ENCODE results near the gene KRT4. TPM values are rescaled to one million over a fixed set of nuclear protein-coding genes. Genes with fewer than 3 reads are reported as not detected.

KRT4 gene
- polyA plus RNA-seq, 2 of the 4 experiments (the other 2 are of a cell fraction): 2.1 to 12.8 TPM

GRCh38 chr12:52809166-52809565 is 4.8 kb downstream of the KRT4 start:
- Histone ChIP-seq H3K4me2 (no peak overlapping the region), H3K4me1 (peaks cover 22% of the 10 kb centered on the region), H3K9me3 (no peaks in the 10 kb centered on the region), H3K27ac (no peak overlapping the region), H3K4me3 (no peak overlapping the region)
- ChIA-PET CTCF (interaction anchor here (0.6 to 1.7 kb wide), 2 partner anchors 8 to 59 kb away, joined by 4 read pairs; no protein-coding TSS in a partner anchor), POLR2A (no interaction called here)
- no peak for DNase-seq (ENCODE audit: low read depth in 1 of 2, low spot score in 1 of 2)
- no peak for FAIRE-seq
- no peak for ATAC-seq
- WGBS (ENCODE audit: missing lambda C conversion rate): 79% methylated on average over 7 of the region's 7 CpGs
- TF ChIP-seq MAX (IDR thresholded peaks at IDR 0.05) (no peak), ESRRA (IDR thresholded peaks at IDR 0.05; ENCODE audit: borderline replicate concordance, low read length) (no peak), CEBPB (IDR thresholded peaks at IDR 0.05) (no peak), FOSL2 (IDR thresholded peaks at IDR 0.05) (no peak), FOSL2 (CRISPR knock-in tag; IDR thresholded peaks at IDR 0.05) (no peak)

- ChIA-PET POLR2A (no interaction called here), CTCF (interaction anchor here (0.6 to 1.7 kb wide), 3 partner anchors 9 to 60 kb away, joined by 4 read pairs; partner anchors contain the start of gene KRT3)
- peaks cover 22% of the 10 kb centered on the region for H3K4me1 ChIP-seq
- 97% methylated on average over 4 of the region's 8 CpGs for WGBS (ENCODE audit: missing lambda C conversion rate)
- no peak for DNase-seq (ENCODE audit: low read depth in 1 of 2, low spot score in 1 of 2)
- ATAC-seq: no peak
- TF ChIP-seq EHF (CRISPR knock-in tag; IDR thresholded peaks at IDR 0.05): no peak
- no peak for TF ChIP-seq HES2 (IDR thresholded peaks at IDR 0.05)
- TF ChIP-seq NFE2L2 (conservative IDR thresholded peaks at IDR 0.05; ENCODE audit: low read length): no peak
- TF ChIP-seq FOXS1 (CRISPR knock-in tag; IDR thresholded peaks at IDR 0.05): no peak
- no peak for TF ChIP-seq FOSL2 (IDR thresholded peaks at IDR 0.05)
- no peak for TF ChIP-seq FOSL2 (CRISPR knock-in tag; IDR thresholded peaks at IDR 0.05)
- no peak for TF ChIP-seq SREBF2 (IDR thresholded peaks at IDR 0.05)
- no peak for TF ChIP-seq KDM1A (IDR thresholded peaks at IDR 0.05; ENCODE audit: low read depth)
- TF ChIP-seq NPAS2 (CRISPR knock-in tag; IDR thresholded peaks at IDR 0.05; ENCODE audit: borderline replicate concordance): no peak
- TF ChIP-seq RFX5 (IDR thresholded peaks at IDR 0.05): no peak
- no peak for TF ChIP-seq RNF2 (IDR thresholded peaks at IDR 0.05; ENCODE audit: borderline replicate concordance, low read depth)
- H3K9me3 ChIP-seq: no peaks in the 10 kb centered on the region
- no peak for FAIRE-seq
- no peak overlapping the region for H3K4me3 ChIP-seq
- no peak overlapping the region for H3K4me2 ChIP-seq
- no peak overlapping the region for H3K27ac ChIP-seq
Measured at GRCh38 chr12:52808573-52809160, 5.2 kb downstream of the KRT4 start.

- TF ChIP-seq MAFK (IDR thresholded peaks at IDR 0.05; ENCODE audit: partially characterized antibody) (no peak), EHMT2 (IDR thresholded peaks at IDR 0.05; ENCODE audit: low read depth) (no peak), SREBF2 (IDR thresholded peaks at IDR 0.05) (no peak), ESRRA (IDR thresholded peaks at IDR 0.05; ENCODE audit: borderline replicate concordance, low read length) (no peak), MAZ (IDR thresholded peaks at IDR 0.05; ENCODE audit: borderline replicate concordance, low read depth, low read length) (no peak), KDM1A (IDR thresholded peaks at IDR 0.05; ENCODE audit: low read depth) (no peak), RNF2 (IDR thresholded peaks at IDR 0.05; ENCODE audit: borderline replicate concordance, low read depth) (no peak), JUN (IDR thresholded peaks at IDR 0.05) (no peak), HEYL (CRISPR knock-in tag; IDR thresholded peaks at IDR 0.05) (no peak)
- Histone ChIP-seq H3K4me1 (peaks cover 18% of the 10 kb centered on the region; the same call in 2 of the 3 replicates), H3K4me3 (no peak overlapping the region), H3K4me2 (no peak overlapping the region), H3K9me3 (no peaks in the 10 kb centered on the region), H3K27ac (no peak overlapping the region)
- ChIA-PET CTCF (interaction anchor here (0.7 to 1.7 kb wide), 7 partner anchors 10 to 435 kb away, joined by 3 to 4 read pairs (median 3); partner anchors contain the start of gene KRT3), POLR2A (no interaction called here)
- WGBS (ENCODE audit: missing lambda C conversion rate): 85% methylated on average over 16 of the region's 16 CpGs
- ATAC-seq: no peak
- no peak for FAIRE-seq
- no peak for DNase-seq (ENCODE audit: low read depth in 1 of 2, low spot score in 1 of 2)
Measured at GRCh38 chr12:52807544-52808470, 6.1 kb downstream of the KRT4 start.

Measured in A549 (cell line).